ENCODE measurements around the gene TOGARAM2. TPM values are rescaled to one million over a fixed set of nuclear protein-coding genes. Genes with fewer than 3 reads are reported as not detected.

Gene TOGARAM2
- polyA plus RNA-seq, 1 donor (not counting 4 experiments of a cell fraction or from before 2014, with no cell fraction given), result 0.10 TPM

GRCh38 chr2:29001806-29002205 lies 20.7 kb downstream of the TOGARAM2 start:
- H3K4me3 ChIP-seq (ENCODE audit: control insufficient read depth in 2 of 3, extremely low read depth in 1 of 3, insufficient read depth in 2 of 3, low read depth in 1 of 3, low read length in 3 of 3), result no peak overlapping the region
- no peak overlapping the region for H3K4me2 ChIP-seq (ENCODE audit: control insufficient read depth, extremely low read depth, insufficient read depth, low read depth, low read length)
- no peaks in the 10 kb centered on the region for H3K4me1 ChIP-seq (ENCODE audit: control insufficient read depth, extremely low read depth, insufficient read depth, low read length)
- no peak for FAIRE-seq
- no peaks in the 10 kb centered on the region for H3K36me3 ChIP-seq (ENCODE audit: control insufficient read depth in 2 of 2, extremely low read depth in 1 of 2, insufficient read depth in 2 of 2, low read length in 2 of 2)
- DNase-seq (ENCODE audit: low read depth, low spot score), result no peak
- dilution Hi-C loops (cut with MboI; ENCODE audit: extremely low pct_ligation_motif_present, low sequenced_read_pairs), result no loop called here
- H3K9me3 ChIP-seq (ENCODE audit: control insufficient read depth, low read depth, low read length), result peaks cover 2% of the 10 kb centered on the region
- TF ChIP-seq EZH2 (IDR thresholded peaks at IDR 0.05; ENCODE audit: low read length) (no peak), CTCF (optimal IDR thresholded peaks at IDR 0.05 in 1 of 3, IDR thresholded peaks at IDR 0.05 in 1 of 3, conservative IDR thresholded peaks at IDR 0.05 in 1 of 3; ENCODE audit: extremely low read depth in 1 of 3, insufficient read depth in 2 of 3, low read length in 3 of 3) (no peak)
- no peak overlapping the region for H2AFZ ChIP-seq (ENCODE audit: control insufficient read depth, low read length)
- no peak overlapping the region for H3K9ac ChIP-seq (ENCODE audit: control insufficient read depth, extremely low read depth, insufficient read depth, low read length)
- no peak overlapping the region for H3K27ac ChIP-seq (ENCODE audit: control insufficient read depth, insufficient read depth, low read length)
- no peaks in the 10 kb centered on the region for H3K27me3 ChIP-seq (ENCODE audit: control insufficient read depth, extremely low read depth, insufficient read depth, low read length)
- H4K20me1 ChIP-seq (ENCODE audit: control insufficient read depth, extremely low read depth, insufficient read depth, low read length), result no peaks in the 10 kb centered on the region
- no peaks in the 10 kb centered on the region for H3K79me2 ChIP-seq (ENCODE audit: control insufficient read depth, insufficient read depth, low read length)
- H3K9me1 ChIP-seq (ENCODE audit: control insufficient read depth, extremely low read depth, insufficient read depth, low read length), result peaks cover 2% of the 10 kb centered on the region

GRCh38 chr2:29004755-29005154 lies 23.7 kb downstream of the TOGARAM2 start:
- no peak overlapping the region for H2AFZ ChIP-seq (ENCODE audit: control insufficient read depth, low read length)
- no peak overlapping the region for H3K4me2 ChIP-seq (ENCODE audit: control insufficient read depth, extremely low read depth, insufficient read depth, low read depth, low read length)
- H3K9me1 ChIP-seq (ENCODE audit: control insufficient read depth, extremely low read depth, insufficient read depth, low read length), result no peaks in the 10 kb centered on the region
- no peak overlapping the region for H3K4me3 ChIP-seq (ENCODE audit: control insufficient read depth in 2 of 3, extremely low read depth in 1 of 3, insufficient read depth in 2 of 3, low read depth in 1 of 3, low read length in 3 of 3)
- peaks cover 2% of the 10 kb centered on the region for H3K9me3 ChIP-seq (ENCODE audit: control insufficient read depth, low read depth, low read length)
- no peaks in the 10 kb centered on the region for H3K4me1 ChIP-seq (ENCODE audit: control insufficient read depth, extremely low read depth, insufficient read depth, low read length)
- no peaks in the 10 kb centered on the region for H3K27me3 ChIP-seq (ENCODE audit: control insufficient read depth, extremely low read depth, insufficient read depth, low read length)
- no peak for FAIRE-seq
- no peaks in the 10 kb centered on the region for H3K79me2 ChIP-seq (ENCODE audit: control insufficient read depth, insufficient read depth, low read length)
- H4K20me1 ChIP-seq (ENCODE audit: control insufficient read depth, extremely low read depth, insufficient read depth, low read length), result no peaks in the 10 kb centered on the region
- H3K36me3 ChIP-seq (ENCODE audit: control insufficient read depth in 2 of 2, extremely low read depth in 1 of 2, insufficient read depth in 2 of 2, low read length in 2 of 2), result no peaks in the 10 kb centered on the region
- dilution Hi-C loops (cut with MboI; ENCODE audit: extremely low pct_ligation_motif_present, low sequenced_read_pairs), result no loop called here
- no peak overlapping the region for H3K27ac ChIP-seq (ENCODE audit: control insufficient read depth, insufficient read depth, low read length)
- TF ChIP-seq CTCF (optimal IDR thresholded peaks at IDR 0.05 in 1 of 3, IDR thresholded peaks at IDR 0.05 in 1 of 3, conservative IDR thresholded peaks at IDR 0.05 in 1 of 3; ENCODE audit: extremely low read depth in 1 of 3, insufficient read depth in 2 of 3, low read length in 3 of 3), result no peak
- no peak for TF ChIP-seq EZH2 (IDR thresholded peaks at IDR 0.05; ENCODE audit: low read length)
- DNase-seq (ENCODE audit: low read depth, low spot score), result no peak
- no peak overlapping the region for H3K9ac ChIP-seq (ENCODE audit: control insufficient read depth, extremely low read depth, insufficient read depth, low read length)

All from keratinocyte (primary cell).